ENCODE data around the gene SRC. TPM values are rescaled to one million over a fixed set of nuclear protein-coding genes. Genes with fewer than 3 reads are reported as not detected.
A peak's percentile ranks its signal among the peaks of the same experiment; 100 is the strongest.

SRC gene
- total and polyA plus RNA-seq, 2 experiments from 2014 or later: 8.0 to 25.9 TPM

- Histone ChIP-seq H3K79me2 (replicated peaks; ENCODE audit: insufficient read depth) (no peaks in the 10 kb centered on the region), H3K36me3 (ENCODE audit: insufficient read depth) (no peaks in the 10 kb centered on the region), H3K9me2 (ENCODE audit: insufficient read depth) (no peaks in the 10 kb centered on the region), H2AFZ (peak overlapping the region; percentile 72), H3K27ac (ENCODE audit: low read depth) (peak overlapping the region; percentile 67), H4K20me1 (replicated peaks; ENCODE audit: insufficient read depth) (no peaks in the 10 kb centered on the region), H3K27me3 (ENCODE audit: insufficient read depth) (peaks cover 6% of the 10 kb centered on the region; the same call in 1 of the 2 replicates), H3K4me3 (0 out of 2 replicates have a peak overlapping the region, but pooled peaks have one; percentile 8), H3K4me1 (ENCODE audit: insufficient read depth) (peaks cover 62% of the 10 kb centered on the region), H3F3A (replicated peaks; ENCODE audit: low read depth) (peaks cover 15% of the 10 kb centered on the region; the same call in 1 of the 2 replicates), H3K4me2 (peak overlapping the region; percentile 70)
- peak; percentile 4; the same call in 2 of the 3 replicates for ATAC-seq
- Mint-ChIP-seq H3K27ac (no peak overlapping the region), H3K4me1 (peaks cover 39% of the 10 kb centered on the region), H3K27me3 (ENCODE audit: insufficient read depth, low read depth, poor library complexity) (peaks cover 30% of the 10 kb centered on the region), H3K9me3 (no peaks in the 10 kb centered on the region), H3K36me3 (ENCODE audit: low read depth) (no peaks in the 10 kb centered on the region), H3K4me3 (no peak overlapping the region)
- TF ChIP-seq ZNF114 (CRISPR knock-in tag; IDR thresholded peaks at IDR 0.05) (no peak), ETS1 (IDR thresholded peaks at IDR 0.05) (no peak), NANOG (IDR thresholded peaks at IDR 0.05; ENCODE audit: borderline replicate concordance) (no peak), POLR2AphosphoS5 (IDR thresholded peaks at IDR 0.05; ENCODE audit: low read depth) (no peak), CTCF (conservative IDR thresholded peaks at IDR 0.05; ENCODE audit: low read depth in 2 of 2) (no peak), STAT1 (IDR thresholded peaks at IDR 0.05; ENCODE audit: unreplicated experiment) (no peak), ZNF331 (CRISPR knock-in tag; IDR thresholded peaks at IDR 0.05; ENCODE audit: low read depth) (no peak), EZH2 (IDR thresholded peaks at IDR 0.05; ENCODE audit: low read depth, unreplicated experiment) (no peak), REST (IDR thresholded peaks at IDR 0.05; ENCODE audit: unreplicated experiment) (no peak), EZH2phosphoT487 (IDR thresholded peaks at IDR 0.05; ENCODE audit: unreplicated experiment) (no peak), JUNB (IDR thresholded peaks at IDR 0.05; ENCODE audit: unreplicated experiment) (no peak), CREB1 (CRISPR knock-in tag; IDR thresholded peaks at IDR 0.05; ENCODE audit: low read depth) (no peak)
- TF ChIP-seq, protein P1, sequence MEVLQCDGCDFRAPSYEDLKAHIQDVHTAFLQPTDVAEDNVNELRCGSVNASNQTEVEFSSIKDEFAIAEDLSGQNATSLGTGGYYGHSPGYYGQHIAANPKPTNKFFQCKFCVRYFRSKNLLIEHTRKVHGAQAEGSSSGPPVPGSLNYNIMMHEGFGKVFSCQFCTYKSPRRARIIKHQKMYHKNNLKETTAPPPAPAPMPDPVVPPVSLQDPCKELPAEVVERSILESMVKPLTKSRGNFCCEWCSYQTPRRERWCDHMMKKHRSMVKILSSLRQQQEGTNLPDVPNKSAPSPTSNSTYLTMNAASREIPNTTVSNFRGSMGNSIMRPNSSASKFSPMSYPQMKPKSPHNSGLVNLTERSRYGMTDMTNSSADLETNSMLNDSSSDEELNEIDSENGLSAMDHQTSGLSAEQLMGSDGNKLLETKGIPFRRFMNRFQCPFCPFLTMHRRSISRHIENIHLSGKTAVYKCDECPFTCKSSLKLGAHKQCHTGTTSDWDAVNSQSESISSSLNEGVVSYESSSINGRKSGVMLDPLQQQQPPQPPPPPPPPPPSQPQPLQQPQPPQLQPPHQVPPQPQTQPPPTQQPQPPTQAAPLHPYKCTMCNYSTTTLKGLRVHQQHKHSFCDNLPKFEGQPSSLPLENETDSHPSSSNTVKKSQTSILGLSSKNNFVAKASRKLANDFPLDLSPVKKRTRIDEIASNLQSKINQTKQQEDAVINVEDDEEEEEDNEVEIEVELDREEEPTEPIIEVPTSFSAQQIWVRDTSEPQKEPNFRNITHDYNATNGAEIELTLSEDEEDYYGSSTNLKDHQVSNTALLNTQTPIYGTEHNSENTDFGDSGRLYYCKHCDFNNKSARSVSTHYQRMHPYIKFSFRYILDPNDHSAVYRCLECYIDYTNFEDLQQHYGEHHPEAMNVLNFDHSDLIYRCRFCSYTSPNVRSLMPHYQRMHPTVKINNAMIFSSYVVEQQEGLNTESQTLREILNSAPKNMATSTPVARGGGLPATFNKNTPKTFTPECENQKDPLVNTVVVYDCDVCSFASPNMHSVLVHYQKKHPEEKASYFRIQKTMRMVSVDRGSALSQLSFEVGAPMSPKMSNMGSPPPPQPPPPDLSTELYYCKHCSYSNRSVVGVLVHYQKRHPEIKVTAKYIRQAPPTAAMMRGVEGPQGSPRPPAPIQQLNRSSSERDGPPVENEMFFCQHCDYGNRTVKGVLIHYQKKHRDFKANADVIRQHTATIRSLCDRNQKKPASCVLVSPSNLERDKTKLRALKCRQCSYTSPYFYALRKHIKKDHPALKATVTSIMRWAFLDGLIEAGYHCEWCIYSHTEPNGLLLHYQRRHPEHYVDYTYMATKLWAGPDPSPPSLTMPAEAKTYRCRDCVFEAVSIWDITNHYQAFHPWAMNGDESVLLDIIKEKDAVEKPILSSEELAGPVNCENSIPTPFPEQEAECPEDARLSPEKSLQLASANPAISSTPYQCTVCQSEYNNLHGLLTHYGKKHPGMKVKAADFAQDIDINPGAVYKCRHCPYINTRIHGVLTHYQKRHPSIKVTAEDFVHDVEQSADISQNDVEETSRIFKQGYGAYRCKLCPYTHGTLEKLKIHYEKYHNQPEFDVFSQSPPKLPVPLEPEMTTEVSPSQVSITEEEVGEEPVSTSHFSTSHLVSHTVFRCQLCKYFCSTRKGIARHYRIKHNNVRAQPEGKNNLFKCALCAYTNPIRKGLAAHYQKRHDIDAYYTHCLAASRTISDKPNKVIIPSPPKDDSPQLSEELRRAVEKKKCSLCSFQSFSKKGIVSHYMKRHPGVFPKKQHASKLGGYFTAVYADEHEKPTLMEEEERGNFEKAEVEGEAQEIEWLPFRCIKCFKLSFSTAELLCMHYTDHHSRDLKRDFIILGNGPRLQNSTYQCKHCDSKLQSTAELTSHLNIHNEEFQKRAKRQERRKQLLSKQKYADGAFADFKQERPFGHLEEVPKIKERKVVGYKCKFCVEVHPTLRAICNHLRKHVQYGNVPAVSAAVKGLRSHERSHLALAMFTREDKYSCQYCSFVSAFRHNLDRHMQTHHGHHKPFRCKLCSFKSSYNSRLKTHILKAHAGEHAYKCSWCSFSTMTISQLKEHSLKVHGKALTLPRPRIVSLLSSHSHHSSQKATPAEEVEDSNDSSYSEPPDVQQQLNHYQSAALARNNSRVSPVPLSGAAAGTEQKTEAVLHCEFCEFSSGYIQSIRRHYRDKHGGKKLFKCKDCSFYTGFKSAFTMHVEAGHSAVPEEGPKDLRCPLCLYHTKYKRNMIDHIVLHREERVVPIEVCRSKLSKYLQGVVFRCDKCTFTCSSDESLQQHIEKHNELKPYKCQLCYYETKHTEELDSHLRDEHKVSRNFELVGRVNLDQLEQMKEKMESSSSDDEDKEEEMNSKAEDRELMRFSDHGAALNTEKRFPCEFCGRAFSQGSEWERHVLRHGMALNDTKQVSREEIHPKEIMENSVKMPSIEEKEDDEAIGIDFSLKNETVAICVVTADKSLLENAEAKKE (CRISPR knock-in tag; IDR thresholded peaks at IDR 0.05): no peak
- DNase-seq (ENCODE audit: low spot score): peak; percentile 66
Measured at GRCh38 chr20:37411408-37412219, 65.7 kb downstream of the SRC start.
